Stimulated activated CD4-positive, alpha-beta T cell treated with anti-CD3 and anti-CD28 coated beads, Interleukin-2, amount 100 ng/mL, for 24 hours (primary cell): ENCODE results near the gene CCDC136.

Experiments
- DNase-seq, 2 donors: peaks; one replicate each; pipeline ENCODE4 v3.0.0-alpha.2; 2020

Gene CCDC136

GRCh38 chr7:128807191-128807590 lies 15.4 kb downstream of the CCDC136 start:
- DNase-seq = no peak

DNA sequence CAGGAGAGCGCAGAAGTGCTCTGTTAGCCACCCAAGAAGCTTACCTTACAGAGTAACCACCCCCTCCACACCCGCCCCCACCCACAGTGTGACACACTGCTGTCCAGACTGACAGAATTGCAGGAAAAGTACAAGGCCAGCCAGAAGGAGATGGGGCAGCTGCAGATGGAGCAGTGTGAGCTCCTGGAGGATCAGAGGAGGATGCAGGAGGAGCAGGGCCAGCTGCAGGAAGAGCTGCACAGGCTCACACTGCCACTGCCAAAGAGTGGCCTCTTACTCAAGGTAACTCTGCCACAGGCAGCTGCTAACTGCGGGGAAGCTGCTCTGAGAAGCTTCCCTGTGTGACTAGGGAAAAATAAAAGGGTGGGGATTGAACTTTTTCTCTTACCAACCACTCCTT lies 17.6 kb downstream of the CCDC136 start:
- no peak for DNase-seq

- DNase-seq = no peak
Observed at GRCh38 chr7:128810473-128810872, 18.7 kb downstream of the CCDC136 start.

DNA sequence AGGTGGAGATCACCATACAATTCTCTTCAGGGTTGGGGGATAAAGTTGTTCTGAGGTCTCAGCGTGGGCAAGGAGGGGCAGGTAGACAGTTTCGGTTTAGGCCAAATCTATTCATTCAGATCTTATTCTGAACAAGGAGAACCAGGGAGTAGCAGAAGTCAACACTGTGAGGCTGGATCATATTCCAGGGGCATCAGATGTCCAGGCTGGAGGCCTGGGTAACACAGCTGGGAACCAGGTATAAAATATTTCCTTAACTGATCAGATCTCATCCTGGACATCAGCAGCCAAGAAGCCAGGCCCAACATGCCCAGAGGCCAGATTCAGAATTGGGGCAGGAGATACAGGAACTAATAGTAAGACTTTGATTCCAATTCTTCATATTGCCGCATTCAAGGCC lies 19.2 kb downstream of the CCDC136 start:
- DNase-seq = no peak

- no peak for DNase-seq
Observed at GRCh38 chr7:128811631-128812430, 20.1 kb downstream of the CCDC136 start.

- DNase-seq = no peak
Observed at GRCh38 chr7:128812514-128813168, 20.9 kb downstream of the CCDC136 start.

DNA sequence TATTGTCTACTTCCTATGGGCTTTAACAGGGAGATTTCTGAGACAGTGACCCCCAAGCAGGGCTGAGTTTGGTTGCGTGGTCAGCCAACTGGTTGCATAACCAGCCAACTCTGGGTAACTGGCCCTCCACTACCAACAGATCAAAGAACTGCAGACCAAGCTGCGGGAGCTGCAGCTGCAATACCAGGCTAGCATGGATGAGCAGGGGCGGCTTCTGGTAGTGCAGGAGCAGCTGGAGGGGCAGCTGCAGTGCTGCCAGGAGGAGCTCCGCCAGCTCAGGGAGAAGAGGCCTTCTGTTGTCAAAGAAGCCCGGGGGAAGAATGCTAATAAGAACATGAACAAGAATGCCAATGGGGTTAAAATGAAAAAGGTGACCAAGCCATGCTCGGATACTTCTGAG lies 22.7 kb downstream of the CCDC136 start:
- no peak for DNase-seq

DNA sequence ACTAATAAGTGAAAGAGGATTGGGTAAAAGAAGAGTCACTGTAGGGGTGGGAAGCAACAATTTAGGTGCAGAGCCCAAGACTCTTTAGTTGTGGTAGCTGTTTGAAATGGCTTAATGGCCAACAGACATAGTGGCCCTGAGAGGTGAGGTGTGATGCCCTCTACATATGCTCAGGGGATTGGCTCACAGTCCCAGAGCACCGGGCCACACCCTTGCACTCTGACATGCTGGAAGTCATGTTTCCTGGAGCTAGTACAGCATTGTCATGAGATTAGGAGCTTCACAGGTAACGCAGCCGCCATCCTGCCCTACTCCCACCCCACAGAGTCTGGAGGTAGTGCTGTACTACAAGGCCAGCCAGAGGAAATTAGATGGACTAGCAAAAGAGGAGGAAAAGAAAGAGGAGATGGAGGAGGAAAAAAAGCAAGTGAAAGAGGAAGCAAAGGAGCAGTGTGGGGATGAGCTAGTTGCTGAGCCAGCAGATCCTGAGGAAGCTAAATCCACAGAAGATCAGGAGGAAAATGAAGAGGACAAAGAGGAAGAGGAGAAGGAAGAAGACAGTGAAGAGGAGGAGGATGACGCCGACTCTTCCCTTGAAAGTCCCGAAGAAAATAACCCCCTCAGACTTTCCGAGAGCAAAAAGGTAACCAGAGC lies 23.6 kb downstream of the CCDC136 start:
- DNase-seq = no peak

GRCh38 chr7:128818694-128819093 lies 26.9 kb downstream of the CCDC136 start:
- DNase-seq = no peak

GRCh38 chr7:128821724-128822123 lies 30.0 kb downstream of the CCDC136 start:
- DNase-seq = no peak

GRCh38 chr7:128826512-128826911 lies 34.7 kb downstream of the CCDC136 start:
- DNase-seq = no peak

GRCh38 chr7:128826916-128827247 lies 35.1 kb downstream of the CCDC136 start:
- no peak for DNase-seq

DNA sequence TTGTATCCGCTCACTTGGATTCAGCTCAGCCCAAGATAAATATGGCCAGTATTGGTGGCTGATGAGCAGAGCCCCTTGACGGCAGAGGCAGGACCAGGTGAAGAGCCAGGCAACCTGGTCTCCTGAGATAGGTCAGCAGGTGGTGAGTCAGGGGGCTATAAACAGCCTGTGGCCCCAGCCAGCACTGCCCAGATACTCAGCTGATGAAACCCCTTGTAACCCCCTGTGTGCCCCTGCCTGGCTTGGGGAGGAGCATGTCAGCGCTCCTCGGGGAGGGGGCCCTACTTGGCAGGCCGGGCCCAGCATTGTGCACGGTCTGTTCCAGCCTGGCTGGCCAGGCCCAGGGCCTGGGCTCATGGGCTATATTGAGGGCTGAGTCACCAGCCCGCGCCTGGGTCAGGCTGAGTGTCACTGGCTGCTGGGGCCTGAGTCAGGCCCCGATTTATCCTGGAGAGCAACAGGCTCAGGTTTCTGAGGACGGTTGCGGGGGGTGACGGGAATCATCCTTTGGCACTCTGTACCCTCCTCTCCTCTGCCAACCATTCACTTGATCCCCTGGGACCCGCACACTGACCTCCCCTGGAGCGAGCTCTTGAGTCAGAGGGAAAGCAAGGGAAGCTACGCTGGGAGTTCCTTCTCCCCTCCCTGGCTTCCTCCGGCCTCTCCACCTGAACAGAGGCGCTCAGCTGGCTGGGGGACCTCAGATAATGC lies 35.6 kb downstream of the CCDC136 start:
- DNase-seq = no peak

- no peak for DNase-seq
Observed at GRCh38 chr7:128827971-128828711, 36.4 kb downstream of the CCDC136 start.

GRCh38 chr7:128829391-128830166 lies 37.8 kb downstream of the CCDC136 start:
- no peak for DNase-seq

DNA sequence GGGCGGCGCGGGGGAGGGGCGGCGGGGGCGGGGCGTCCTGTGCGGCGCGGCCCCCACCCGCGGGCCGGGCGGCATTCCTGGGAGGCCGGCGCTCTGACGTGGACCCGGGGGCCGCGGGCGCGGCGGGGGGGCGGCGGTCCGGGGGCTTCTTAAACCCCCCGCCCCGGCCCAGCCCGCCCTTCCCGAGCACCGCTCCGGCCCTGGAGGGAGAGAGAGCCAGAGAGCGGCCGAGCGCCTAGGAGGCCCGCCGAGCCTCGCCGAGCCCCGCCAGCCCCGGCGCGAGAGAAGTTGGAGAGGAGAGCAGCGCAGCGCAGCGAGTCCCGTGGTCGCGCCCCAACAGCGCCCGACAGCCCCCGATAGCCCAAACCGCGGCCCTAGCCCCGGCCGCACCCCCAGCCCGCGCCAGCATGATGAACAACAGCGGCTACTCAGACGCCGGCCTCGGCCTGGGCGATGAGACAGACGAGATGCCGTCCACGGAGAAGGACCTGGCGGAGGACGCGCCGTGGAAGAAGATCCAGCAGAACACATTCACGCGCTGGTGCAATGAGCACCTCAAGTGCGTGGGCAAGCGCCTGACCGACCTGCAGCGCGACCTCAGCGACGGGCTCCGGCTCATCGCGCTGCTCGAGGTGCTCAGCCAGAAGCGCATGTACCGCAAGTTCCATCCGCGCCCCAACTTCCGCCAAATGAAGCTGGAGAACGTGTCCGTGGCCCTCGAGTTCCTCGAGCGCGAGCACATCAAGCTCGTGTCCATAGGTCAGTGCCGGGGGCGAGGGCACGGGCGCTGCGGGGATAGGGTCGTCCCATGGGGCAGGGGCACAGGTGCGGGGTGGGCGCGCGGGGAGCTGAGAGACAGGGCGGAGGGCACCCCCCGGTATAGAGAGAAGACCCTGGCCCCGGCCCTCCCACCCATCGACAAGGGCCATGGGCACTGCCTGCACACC lies 38.7 kb downstream of the CCDC136 start, which contains the start of gene FLNC:
FLNC (plus strand) TSS at position 176 of the 947 bp plus-strand sequence; CDS start at position 408, 232 bp downstream.
- DNase-seq = peak; percentile 35 to 45

GRCh38 chr7:128831178-128831993 lies 39.6 kb downstream of the CCDC136 start:
- DNase-seq = no peak

DNA sequence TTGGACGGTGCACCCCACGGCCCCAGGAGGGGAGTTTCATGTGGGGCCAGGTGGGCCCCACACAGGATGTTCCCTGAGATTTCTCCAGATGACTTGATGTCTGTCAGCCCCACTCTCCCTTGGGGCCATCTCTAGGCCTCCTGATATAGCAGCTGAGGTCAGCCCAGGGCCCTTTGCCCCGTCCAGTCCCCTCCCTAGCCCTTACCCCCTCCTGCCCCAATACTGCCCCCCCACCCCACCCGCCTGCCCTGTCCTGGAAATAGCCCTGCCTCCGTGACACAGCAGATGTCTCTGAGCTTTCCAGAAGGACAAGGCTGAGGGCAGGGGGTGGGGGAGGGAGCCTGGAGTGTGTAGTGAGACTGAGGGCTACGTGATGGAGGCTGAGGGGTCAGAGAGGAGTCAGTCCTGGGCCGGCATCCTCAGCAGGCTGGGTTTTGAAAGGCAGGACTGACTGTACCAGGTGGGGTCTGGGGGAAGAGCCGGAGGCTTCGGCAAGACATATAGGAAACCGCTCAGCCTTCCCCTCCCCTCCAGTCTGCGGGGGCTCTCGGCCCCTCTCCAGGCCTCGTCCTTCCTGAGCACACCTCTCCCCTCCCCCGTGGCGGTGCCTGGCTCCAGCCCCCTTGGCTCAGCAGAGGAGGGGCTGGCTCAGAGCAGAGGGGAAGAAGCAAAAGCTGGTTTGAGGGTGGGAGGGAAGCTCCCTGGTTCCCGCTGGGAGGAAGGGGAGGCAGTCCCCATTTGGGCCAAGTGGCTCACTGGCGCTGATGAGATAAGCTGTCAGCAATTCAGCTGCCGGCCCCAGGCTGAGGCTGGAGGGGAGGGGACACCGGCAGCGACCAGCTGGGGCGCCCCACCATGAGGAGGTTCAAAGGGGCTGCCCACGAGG lies 40.5 kb downstream of the CCDC136 start:
- no peak for DNase-seq

GRCh38 chr7:128832880-128833147 lies 41.0 kb downstream of the CCDC136 start:
- DNase-seq = no peak
